Activated CD8-positive, alpha-beta memory T cell treated with anti-CD3 and anti-CD28 coated beads for 36 hours (primary cell): ENCODE data around the gene MAPK6. TPM values are rescaled to one million over a fixed set of nuclear protein-coding genes. Genes with fewer than 3 reads are reported as not detected.
"Not testable (repeated sequence)": the region's sequence is repeated elsewhere in the genome, so short reads cannot be mapped to it uniquely, and the experiment has no call there.

Experiments used
- CTCF ChIA-PET: fragments of 350-600 bp; sonication (Branson Sonifier 250); formaldehyde crosslinking; loops from one replicate; lab custom pipeline; 2021; ENCODE audit warnings: antibody characterized with exemption; lab: Charles Lee
- POLR2A ChIA-PET: fragments of 350-600 bp; sonication (Branson Sonifier 250); formaldehyde crosslinking; loops from one replicate; lab custom pipeline; 2021; ENCODE audit warnings: antibody characterized with exemption; lab: Charles Lee
- total RNA-seq, 2 experiments: library from RNA; stranded (reverse); gene quantifications; one replicate each; pipeline ENCODE4 v1.2.3, GENCODE V29; 2021

The MAPK6 gene
- total RNA-seq, 2 experiments from 2014 or later: 90.4 to 92.9 TPM

- POLR2A ChIA-PET: no interaction called here
- CTCF ChIA-PET: interaction anchor here (1.5 kb wide), 1 partner anchor 55 kb away, joined by 3 read pairs; no protein-coding TSS in a partner anchor
Observed at GRCh38 chr15:52023169-52023922, 4.3 kb downstream of the MAPK6 start.

- POLR2A ChIA-PET: no interaction called here
- CTCF ChIA-PET: interaction anchor here (0.6 kb wide), 2 partner anchors 30 to 136 kb away, joined by 3 read pairs; no protein-coding TSS in a partner anchor
Observed at GRCh38 chr15:52028431-52029093, 9.5 kb downstream of the MAPK6 start.

GRCh38 chr15:52030010-52030409 lies 11.0 kb downstream of the MAPK6 start:
- ChIA-PET POLR2A (interaction anchor here (0.5 kb wide), 1 partner anchor 43 kb away, joined by 9 read pairs; no protein-coding TSS in a partner anchor), CTCF (interaction anchor here (1.0 kb wide), 1 partner anchor 35 kb away, joined by 3 read pairs; no protein-coding TSS in a partner anchor)

GRCh38 chr15:52031556-52031955 lies 12.5 kb downstream of the MAPK6 start:
- POLR2A ChIA-PET: no interaction called here
- CTCF ChIA-PET: no interaction called here

GRCh38 chr15:52037889-52038505 lies 19.0 kb downstream of the MAPK6 start:
- ChIA-PET CTCF (interaction anchor here (0.7 kb wide), 1 partner anchor 8 kb away, joined by 3 read pairs; no protein-coding TSS in a partner anchor), POLR2A (no interaction called here)

- POLR2A ChIA-PET: interaction anchor here (0.7 kb wide), 1 partner anchor 20 kb away, joined by 4 read pairs; no protein-coding TSS in a partner anchor
- CTCF ChIA-PET: interaction anchor here (0.6 to 0.7 kb wide), 2 partner anchors 95 to 187 kb away, joined by 3 read pairs; no protein-coding TSS in a partner anchor
Observed at GRCh38 chr15:52039925-52040781, 21.1 kb downstream of the MAPK6 start.

GRCh38 chr15:52042051-52042851 lies 23.2 kb downstream of the MAPK6 start:
- CTCF ChIA-PET: no interaction called here
- POLR2A ChIA-PET: no interaction called here

GRCh38 chr15:52045795-52046298 lies 26.8 kb downstream of the MAPK6 start:
- POLR2A ChIA-PET: interaction anchor here (0.6 kb wide), 1 partner anchor 149 kb away, joined by 6 read pairs; no protein-coding TSS in a partner anchor
- CTCF ChIA-PET: interaction anchor here (1.1 to 2.2 kb wide), 3 partner anchors 8 to 32 kb away, joined by 3 to 7 read pairs (median 3); no protein-coding TSS in a partner anchor

GRCh38 chr15:52046552-52046951 lies 27.5 kb downstream of the MAPK6 start:
- CTCF ChIA-PET: interaction anchor here (1.1 to 2.2 kb wide), 3 partner anchors 9 to 32 kb away, joined by 3 to 7 read pairs (median 3); no protein-coding TSS in a partner anchor
- POLR2A ChIA-PET: not testable (repeated sequence)

GRCh38 chr15:52050416-52050815 lies 31.4 kb downstream of the MAPK6 start:
- ChIA-PET POLR2A (no interaction called here), CTCF (interaction anchor here (1.5 kb wide), 1 partner anchor 79 kb away, joined by 4 read pairs; the partner anchor contains the start of gene LEO1)

- ChIA-PET POLR2A (no interaction called here), CTCF (interaction anchor here (0.7 to 1.3 kb wide), 5 partner anchors 14 to 152 kb away, joined by 3 to 4 read pairs (median 3); no protein-coding TSS in a partner anchor)
Observed at GRCh38 chr15:52052066-52052935, 33.3 kb downstream of the MAPK6 start.

- CTCF ChIA-PET: no interaction called here
Observed at GRCh38 chr15:52054381-52054780, 35.4 kb downstream of the MAPK6 start.

GRCh38 chr15:52054858-52055257 lies 35.8 kb downstream of the MAPK6 start:
- POLR2A ChIA-PET, CTCF ChIA-PET: not testable (repeated sequence)

More at GRCh38 chr15:52054381-52054780, 35.4 kb downstream of the MAPK6 start:
- POLR2A ChIA-PET: no interaction called here

GRCh38 chr15:52056001-52056400 lies 37.0 kb downstream of the MAPK6 start:
- ChIA-PET CTCF (no interaction called here), POLR2A (no interaction called here)

- ChIA-PET POLR2A (no interaction called here), CTCF (no interaction called here)
Observed at GRCh38 chr15:52056496-52056895, 37.5 kb downstream of the MAPK6 start.

- CTCF ChIA-PET: no interaction called here
- POLR2A ChIA-PET: no interaction called here
Observed at GRCh38 chr15:52057996-52058395, 39.0 kb downstream of the MAPK6 start.
